Subcutaneous abdominal adipose tissue (tissue), 5 donors: ENCODE results near the gene FARSA.
"Not testable (repeated sequence)": the region's sequence is repeated elsewhere in the genome, so short reads cannot be mapped to it uniquely, and the experiment has no call there.

ENCODE experiments used
- H3K27ac ChIP-seq: one replicate; pipeline ENCODE4 v1.7.0; 2013; ENCODE audit warnings: low read depth, mild to moderate bottlenecking, inconsistent platforms, low read length, moderate library complexity
- H3K27me3 ChIP-seq, 5 donors: one replicate each; pipeline ENCODE4 v1.7.0; 2013; ENCODE audit warnings: low read length in 5 of 5, inconsistent platforms in 1 of 5; ENCODE audit not compliant: control insufficient read depth in 5 of 5, insufficient read depth in 4 of 5
- H3K36me3 ChIP-seq, 5 donors: one replicate each; pipeline ENCODE4 v1.7.0; 2013; ENCODE audit warnings: low read length in 5 of 5; ENCODE audit not compliant: control insufficient read depth in 5 of 5, insufficient read depth in 5 of 5
- H3K4me1 ChIP-seq, 5 donors: one replicate each; pipeline ENCODE4 v1.7.0; 2013; ENCODE audit warnings: low read length in 5 of 5, mild to moderate bottlenecking in 3 of 5, moderate library complexity in 1 of 5; ENCODE audit not compliant: control insufficient read depth in 5 of 5, insufficient read depth in 5 of 5
- H3K4me3 ChIP-seq, 5 donors: one replicate each; pipeline ENCODE4 v1.7.0; 2013; ENCODE audit warnings: low read length in 5 of 5, low read depth in 1 of 5
- H3K9ac ChIP-seq, 5 donors: one replicate each; pipeline ENCODE4 v1.7.0; 2013; ENCODE audit warnings: low read length in 5 of 5, mild to moderate bottlenecking in 4 of 5, moderate library complexity in 3 of 5
- H3K9me3 ChIP-seq, 5 donors: one replicate each; pipeline ENCODE4 v1.7.0; 2013; ENCODE audit warnings: low read length in 5 of 5; ENCODE audit not compliant: control insufficient read depth in 5 of 5
- donor health status: healthy.
- donor health status: healthy.
- donor health status: healthy.
- donor health status: healthy.
- donor health status: healthy.

The FARSA gene

GRCh38 chr19:12921047-12921446 lies 12.5 kb downstream of the FARSA start:
- Histone ChIP-seq H3K36me3 (peaks cover 0 to 38% (median 30%) of the 10 kb centered on the region in 5 donors), H3K4me3 (no peak overlapping the region), H3K4me1 (peaks cover 0 to 14% (median 8%) of the 10 kb centered on the region in 5 donors), H3K9ac (no peak overlapping the region), H3K9me3 (no peaks in the 10 kb centered on the region), H3K27me3 (no peaks in the 10 kb centered on the region), H3K27ac (no peak overlapping the region)

DNA sequence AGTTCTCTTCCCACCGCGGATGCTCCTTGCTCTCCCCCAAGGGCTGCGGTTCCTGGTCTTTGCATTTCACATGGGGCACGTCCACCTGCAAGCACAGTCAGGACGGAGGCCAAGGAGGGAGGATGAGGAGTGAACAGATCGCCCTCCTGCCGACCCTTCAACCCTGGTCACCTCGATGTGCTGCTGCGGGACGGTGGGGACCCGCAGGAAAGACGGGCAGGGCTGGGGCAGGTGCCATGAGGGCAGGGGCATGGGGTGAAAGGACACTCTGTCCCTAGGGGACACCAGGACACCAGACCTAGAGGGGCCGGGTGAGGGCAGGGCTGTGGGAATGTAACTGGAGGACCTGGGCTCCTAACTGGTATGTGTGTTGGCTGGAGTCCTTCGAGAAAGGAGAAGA lies 15.3 kb downstream of the FARSA start:
- no peak overlapping the region for H3K27ac ChIP-seq
- no peak overlapping the region for H3K9ac ChIP-seq
- H3K4me3 ChIP-seq: no peak overlapping the region
- H3K36me3 ChIP-seq: peaks cover 0 to 11% (median 11%) of the 10 kb centered on the region in 5 donors
- no peaks in the 10 kb centered on the region for H3K27me3 ChIP-seq
- H3K9me3 ChIP-seq: no peaks in the 10 kb centered on the region
- H3K4me1 ChIP-seq: peaks cover 2 to 24% (median 14%) of the 10 kb centered on the region in 5 donors

GRCh38 chr19:12915860-12916259 lies 17.7 kb downstream of the FARSA start:
- H3K9me3 ChIP-seq, H3K36me3 ChIP-seq, H3K9ac ChIP-seq, H3K27ac ChIP-seq, H3K4me3 ChIP-seq, H3K27me3 ChIP-seq: not testable (repeated sequence)
- H3K4me1 ChIP-seq: peaks cover 4 to 30% (median 25%) of the 10 kb centered on the region in 5 donors

DNA sequence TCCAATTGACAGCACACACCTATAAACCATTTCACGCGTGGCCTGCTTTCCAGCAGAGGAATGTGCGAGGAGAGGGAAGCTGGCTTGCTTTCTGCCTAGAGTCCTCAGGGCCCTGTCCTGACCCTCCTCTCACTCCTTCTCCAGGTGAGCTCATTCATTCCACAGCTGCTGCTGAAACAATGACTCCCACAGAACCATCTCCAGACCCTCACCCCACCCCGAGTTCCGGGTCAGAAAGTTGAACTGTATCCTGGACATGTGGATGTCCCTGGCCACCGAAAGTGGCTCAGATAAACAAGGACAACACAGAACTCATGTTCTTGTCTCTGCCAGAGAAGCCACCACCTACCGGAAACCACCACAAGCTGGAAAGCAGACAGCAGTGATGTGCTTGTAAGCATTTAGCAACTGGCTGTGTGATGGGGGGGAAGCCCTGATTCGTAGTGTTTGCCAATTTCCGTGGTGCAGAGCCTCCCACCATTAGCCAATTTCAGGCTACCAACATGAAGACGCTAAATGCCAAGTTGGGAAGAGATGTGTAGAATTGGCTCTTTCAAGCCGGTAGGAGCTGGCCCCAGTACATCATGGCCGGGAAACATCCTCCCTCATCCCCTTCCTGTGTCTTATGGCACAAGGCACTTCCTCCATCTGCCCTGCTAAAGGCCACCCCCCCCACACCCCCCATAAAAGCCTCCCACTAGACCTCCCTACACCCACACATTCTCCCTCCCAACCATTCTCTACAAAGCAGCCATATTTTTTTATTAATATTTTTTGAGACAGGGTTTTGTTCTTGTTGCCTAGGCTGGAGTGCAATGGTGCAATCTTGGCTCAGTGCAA lies 19.4 kb downstream of the FARSA start:
- H3K4me3 ChIP-seq: peak overlapping the region in 1 of 5 donors; percentile 23

GRCh38 chr19:12913011-12913561 lies 20.4 kb downstream of the FARSA start:
- Histone ChIP-seq H3K4me1 (peaks cover 4 to 23% (median 22%) of the 10 kb centered on the region in 5 donors), H3K27me3 (no peaks in the 10 kb centered on the region), H3K27ac (no peak overlapping the region), H3K9me3 (no peaks in the 10 kb centered on the region), H3K9ac (peak overlapping the region in 3 of 5 donors; percentile 16 to 31 (median 26)), H3K36me3 (no peaks in the 10 kb centered on the region), H3K4me3 (peak overlapping the region in 4 of 5 donors; percentile 34 to 49 (median 40))

More for the DNA sequence above, 19.4 kb downstream of the FARSA start:
- no peaks in the 10 kb centered on the region for H3K36me3 ChIP-seq
- no peaks in the 10 kb centered on the region for H3K27me3 ChIP-seq
- H3K4me1 ChIP-seq: peaks cover 4 to 27% (median 25%) of the 10 kb centered on the region in 5 donors
- H3K27ac ChIP-seq: no peak overlapping the region
- peak overlapping the region in 1 of 5 donors; percentile 16 for H3K9ac ChIP-seq
- H3K9me3 ChIP-seq: no peaks in the 10 kb centered on the region

- no peaks in the 10 kb centered on the region for H3K9me3 ChIP-seq
- no peaks in the 10 kb centered on the region for H3K27me3 ChIP-seq
- H3K4me1 ChIP-seq: peaks cover 4 to 23% (median 22%) of the 10 kb centered on the region in 5 donors
- no peaks in the 10 kb centered on the region for H3K36me3 ChIP-seq
- peak overlapping the region in 4 of 5 donors; percentile 34 to 49 (median 40) for H3K4me3 ChIP-seq
- peak overlapping the region in 3 of 5 donors; percentile 16 to 48 (median 26) for H3K9ac ChIP-seq
- no peak overlapping the region for H3K27ac ChIP-seq
Measured at GRCh38 chr19:12912571-12912970, 20.9 kb downstream of the FARSA start.

- Histone ChIP-seq H3K9me3 (no peaks in the 10 kb centered on the region), H3K27me3 (no peaks in the 10 kb centered on the region), H3K27ac (no peak overlapping the region)
Measured at GRCh38 chr19:12907166-12907565, 26.3 kb downstream of the FARSA start.

DNA sequence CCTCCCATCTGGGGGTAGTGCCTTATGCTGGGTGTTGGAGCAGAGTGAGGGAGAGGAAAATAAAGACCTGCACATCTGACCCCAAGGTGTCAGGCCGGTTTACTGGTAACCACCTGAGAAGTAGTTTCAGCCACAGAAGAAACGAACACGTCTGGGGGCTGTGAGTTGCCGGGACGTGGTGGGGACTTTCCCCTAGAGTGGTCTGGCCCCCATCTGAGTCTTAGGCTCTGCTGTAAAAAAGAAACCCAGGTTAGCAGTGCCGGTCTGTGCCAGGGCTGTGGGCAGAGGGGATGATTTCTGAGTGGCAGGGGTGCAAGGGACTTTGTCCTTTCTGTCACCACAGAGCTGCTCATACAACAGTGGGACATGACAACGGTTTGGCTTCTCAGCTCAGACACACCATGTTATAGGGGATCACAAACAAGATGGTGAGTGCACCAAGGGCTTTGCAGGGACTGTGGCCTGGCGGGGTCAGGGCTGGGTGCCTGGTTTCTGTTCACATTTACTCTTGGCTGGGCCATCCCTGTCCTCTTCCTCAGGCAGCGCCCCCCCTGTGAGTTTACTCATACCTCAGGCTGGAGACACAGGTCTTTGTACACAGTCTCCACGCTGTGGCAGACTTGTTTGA lies 33.5 kb downstream of the FARSA start:
- H3K9me3 ChIP-seq: no peaks in the 10 kb centered on the region
- H3K9ac ChIP-seq: no peak overlapping the region
- no peaks in the 10 kb centered on the region for H3K4me1 ChIP-seq
- H3K27me3 ChIP-seq: no peaks in the 10 kb centered on the region
- H3K36me3 ChIP-seq: peaks cover 0 to 37% (median 34%) of the 10 kb centered on the region in 5 donors
- H3K4me3 ChIP-seq: no peak overlapping the region
- no peak overlapping the region for H3K27ac ChIP-seq

More at GRCh38 chr19:12907166-12907565, 26.3 kb downstream of the FARSA start:
- Histone ChIP-seq H3K4me1 (peaks cover 0 to 2% (median under 1%) of the 10 kb centered on the region in 5 donors), H3K9ac (no peak overlapping the region), H3K4me3 (no peak overlapping the region), H3K36me3 (peaks cover 0 to 3% (median 0%) of the 10 kb centered on the region in 5 donors)

GRCh38 chr19:12896460-12896859 lies 37.1 kb downstream of the FARSA start:
- peaks cover 0 to 57% (median 51%) of the 10 kb centered on the region in 5 donors for H3K36me3 ChIP-seq

DNA sequence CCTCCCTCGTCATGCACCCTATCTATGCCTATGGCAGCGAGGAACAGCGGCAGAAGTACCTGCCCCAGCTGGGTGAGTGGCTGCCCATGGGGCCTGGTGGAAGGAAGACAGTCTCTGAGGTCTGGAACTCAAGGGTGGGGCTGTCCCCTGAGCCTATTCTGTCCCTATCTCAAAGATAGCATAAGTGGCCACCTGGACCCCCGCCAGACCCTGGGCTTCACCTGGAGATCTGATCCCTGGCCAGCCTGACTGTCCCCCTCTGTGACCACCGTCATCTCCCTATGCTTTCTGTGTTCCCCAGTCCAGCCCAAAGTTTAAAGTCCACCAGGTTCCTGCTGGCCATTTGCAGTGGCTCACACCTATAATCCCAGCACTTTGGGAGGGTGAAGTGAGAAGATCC lies 39.9 kb downstream of the FARSA start:
- peaks cover 0 to 44% (median 39%) of the 10 kb centered on the region in 5 donors for H3K36me3 ChIP-seq
- H3K27me3 ChIP-seq: no peaks in the 10 kb centered on the region
- H3K4me3 ChIP-seq: no peak overlapping the region
- H3K9ac ChIP-seq: no peak overlapping the region
- H3K9me3 ChIP-seq: no peaks in the 10 kb centered on the region
- peaks cover 0 to 19% (median 17%) of the 10 kb centered on the region in 5 donors for H3K4me1 ChIP-seq
- H3K27ac ChIP-seq: no peak overlapping the region

More at GRCh38 chr19:12896460-12896859, 37.1 kb downstream of the FARSA start:
- no peaks in the 10 kb centered on the region for H3K27me3 ChIP-seq
- no peak overlapping the region for H3K4me3 ChIP-seq
- no peak overlapping the region for H3K27ac ChIP-seq
- no peak overlapping the region for H3K9ac ChIP-seq
- H3K4me1 ChIP-seq: peaks cover 0 to 9% (median 7%) of the 10 kb centered on the region in 5 donors
- H3K9me3 ChIP-seq: no peaks in the 10 kb centered on the region
